Measurements from ENCODE around the gene CRACDL. TPM values are rescaled to one million over a fixed set of nuclear protein-coding genes. Genes with fewer than 3 reads are reported as not detected.

CRACDL gene, protein sequence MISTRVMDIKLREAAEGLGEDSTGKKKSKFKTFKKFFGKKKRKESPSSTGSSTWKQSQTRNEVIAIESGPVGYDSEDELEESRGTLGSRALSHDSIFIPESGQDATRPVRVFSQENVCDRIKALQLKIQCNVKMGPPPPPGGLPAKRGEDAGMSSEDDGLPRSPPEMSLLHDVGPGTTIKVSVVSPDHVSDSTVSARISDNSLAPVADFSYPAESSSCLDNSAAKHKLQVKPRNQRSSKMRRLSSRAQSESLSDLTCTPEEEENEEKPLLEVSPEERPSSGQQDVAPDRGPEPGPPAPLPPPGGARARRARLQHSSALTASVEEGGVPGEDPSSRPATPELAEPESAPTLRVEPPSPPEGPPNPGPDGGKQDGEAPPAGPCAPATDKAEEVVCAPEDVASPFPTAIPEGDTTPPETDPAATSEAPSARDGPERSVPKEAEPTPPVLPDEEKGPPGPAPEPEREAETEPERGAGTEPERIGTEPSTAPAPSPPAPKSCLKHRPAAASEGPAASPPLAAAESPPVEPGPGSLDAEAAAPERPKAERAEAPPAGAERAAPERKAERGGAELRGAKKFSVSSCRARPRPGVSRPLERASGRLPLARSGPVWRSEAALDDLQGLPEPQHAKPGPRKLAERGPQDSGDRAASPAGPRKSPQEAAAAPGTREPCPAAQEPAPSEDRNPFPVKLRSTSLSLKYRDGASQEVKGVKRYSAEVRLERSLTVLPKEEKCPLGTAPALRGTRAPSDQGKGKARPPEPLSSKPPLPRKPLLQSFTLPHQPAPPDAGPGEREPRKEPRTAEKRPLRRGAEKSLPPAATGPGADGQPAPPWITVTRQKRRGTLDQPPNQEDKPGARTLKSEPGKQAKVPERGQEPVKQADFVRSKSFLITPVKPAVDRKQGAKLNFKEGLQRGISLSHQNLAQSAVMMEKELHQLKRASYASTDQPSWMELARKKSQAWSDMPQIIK
- 10 to 100 TPM; 14.8 to 22.4 TPM for total RNA-seq
- long read RNA-seq, partial matches to known transcripts: 49 of 69 reads
- long read RNA-seq, other reads (novel, unspliced or antisense): 20 of 69 reads

DNA sequence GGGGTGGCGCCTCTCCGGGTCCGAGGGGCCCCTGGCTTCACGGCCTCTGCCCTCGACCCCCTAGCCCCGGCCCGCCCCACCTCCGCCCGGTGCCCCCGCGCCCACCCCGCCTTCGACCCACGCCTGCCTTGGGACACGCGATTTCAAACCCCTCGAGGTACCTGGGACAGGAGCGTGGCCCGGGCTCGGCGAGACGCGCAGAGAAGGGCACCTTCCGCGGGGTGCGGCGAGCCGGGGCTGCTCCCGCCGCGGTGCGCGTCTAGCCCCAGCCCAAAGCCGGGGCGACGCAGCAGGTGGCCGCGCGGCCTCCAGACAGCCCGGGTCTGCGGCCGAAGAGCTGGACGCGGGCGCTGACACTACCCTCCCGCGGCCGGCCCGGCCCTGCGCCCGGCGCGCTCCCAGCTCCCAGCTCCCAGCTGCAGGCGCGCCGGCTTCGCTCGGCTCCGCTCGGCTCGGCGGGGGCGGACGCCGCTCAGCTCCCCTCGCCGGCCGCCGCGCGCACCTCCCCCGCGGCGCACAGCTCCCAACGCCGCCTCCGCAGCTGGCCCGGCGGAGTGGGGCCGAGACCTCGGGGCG is at the start of gene CRACDL:
Gene CRACDL (minus strand): TSS at position 449 of the 576 bp plus-strand sequence. CDS start 89,425 bp downstream, outside the sequence.
- DNase-seq (no peak), ATAC-seq (peak; percentile 72)
- intact Hi-C loops (cut with DNase I, micrococcal nuclease): no loop called here

DNA sequence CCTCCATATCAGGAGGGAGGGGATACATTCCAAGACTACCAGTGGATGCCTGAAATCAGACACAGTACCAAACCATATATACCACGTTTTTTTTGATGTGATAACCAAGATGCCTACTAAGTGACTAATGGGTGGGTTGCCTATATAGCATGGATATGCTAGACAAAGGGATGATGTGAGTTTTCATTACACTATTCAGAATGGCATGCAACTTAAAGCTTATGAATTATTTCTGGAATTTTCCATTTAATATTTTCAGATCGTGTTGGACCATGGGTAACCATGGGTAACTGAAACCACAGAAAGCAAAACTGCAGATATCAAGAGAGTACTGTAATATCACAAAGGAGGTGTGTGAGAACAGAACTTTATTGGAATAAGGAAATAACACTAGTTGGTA is 39.6 kb upstream of the CRACDL start:
- ATAC-seq (no peak), DNase-seq (no peak)
- intact Hi-C loops (cut with DNase I, micrococcal nuclease): no loop called here

DNA sequence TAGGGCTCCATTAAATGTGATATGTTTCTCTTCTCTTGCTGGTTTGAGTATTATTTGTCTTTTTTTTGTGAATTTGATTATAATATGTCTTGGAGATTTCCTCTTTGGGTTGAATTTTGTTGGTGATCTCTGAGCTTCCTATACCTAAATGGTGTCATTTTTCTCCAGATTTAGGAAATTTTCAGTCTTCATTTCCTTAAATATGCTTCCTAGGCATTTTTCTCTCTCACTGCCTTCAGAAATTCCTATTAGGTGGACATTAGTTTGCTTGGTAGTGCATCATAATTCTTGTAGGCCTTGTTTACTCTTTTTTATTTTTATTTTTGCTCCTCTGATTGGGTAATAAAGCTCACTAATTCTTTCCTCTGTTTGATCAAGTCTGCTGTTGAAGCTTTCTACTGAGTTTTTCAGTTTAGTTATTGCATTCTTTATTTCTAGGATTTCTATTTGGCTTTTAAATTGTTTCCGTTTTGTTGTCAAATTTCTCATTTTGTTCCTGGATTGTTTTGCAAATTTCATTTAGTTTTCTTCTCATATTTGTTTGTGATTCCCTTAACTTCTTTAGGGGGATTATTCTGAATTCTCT is 36.6 kb upstream of the CRACDL start:
- intact Hi-C loops (cut with DNase I, micrococcal nuclease): no loop called here
- ATAC-seq (no peak), DNase-seq (no peak)

DNA sequence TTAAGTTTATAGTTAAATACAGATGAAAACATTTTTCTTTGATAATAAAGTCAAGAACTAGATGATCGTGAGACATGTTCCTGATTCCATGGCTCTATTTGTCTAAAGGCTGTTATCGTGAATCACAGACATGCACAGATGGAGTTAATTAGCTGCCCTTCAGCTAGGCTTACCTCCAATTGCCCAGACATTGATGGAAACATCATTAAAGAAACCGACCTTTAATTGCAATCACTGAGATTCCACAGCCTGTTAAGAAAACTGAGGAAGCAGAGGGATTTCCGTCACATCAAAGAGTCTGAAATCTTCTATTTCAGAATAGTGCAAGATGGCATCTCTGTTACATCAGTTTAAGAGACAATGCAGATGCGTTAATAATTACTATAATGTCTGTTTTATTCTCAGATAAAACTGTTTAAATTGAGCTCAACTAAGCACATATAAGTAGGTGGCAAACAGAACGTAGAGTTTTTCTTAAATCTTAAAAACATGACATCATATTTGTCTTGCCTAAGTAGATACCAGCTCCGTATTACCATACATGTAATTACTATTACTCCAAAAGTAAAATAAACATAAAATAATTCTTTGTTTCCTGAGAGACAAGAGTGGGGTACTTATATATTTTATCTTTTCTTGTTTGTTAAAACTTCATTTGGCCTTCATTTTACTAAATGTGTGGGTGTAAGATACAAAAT is 23.9 kb upstream of the CRACDL start:
- DNase-seq (no peak), ATAC-seq (no peak)
- intact Hi-C loops (cut with DNase I, micrococcal nuclease): no loop called here

DNA sequence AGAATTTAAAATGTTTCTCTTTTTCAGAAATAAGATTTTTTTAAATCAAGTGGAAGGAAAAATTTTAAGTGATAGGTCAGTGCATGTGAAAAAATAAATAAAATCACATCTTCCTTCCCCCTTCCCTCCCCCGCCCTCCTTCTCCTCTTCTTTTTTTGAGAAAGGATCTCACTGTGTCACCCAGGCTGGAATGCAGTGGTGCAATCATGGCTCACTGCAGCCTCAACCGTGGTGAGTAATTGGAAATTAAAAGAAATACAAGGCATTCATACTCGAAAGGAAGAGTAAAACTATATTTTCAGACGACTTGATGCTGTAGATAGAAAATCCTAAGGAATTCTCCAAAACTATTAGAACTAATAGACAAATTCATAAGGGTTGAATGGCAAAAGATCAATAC is 16.9 kb upstream of the CRACDL start:
- ATAC-seq (no peak), DNase-seq (no peak)
- intact Hi-C loops (cut with DNase I, micrococcal nuclease): no loop called here

DNA sequence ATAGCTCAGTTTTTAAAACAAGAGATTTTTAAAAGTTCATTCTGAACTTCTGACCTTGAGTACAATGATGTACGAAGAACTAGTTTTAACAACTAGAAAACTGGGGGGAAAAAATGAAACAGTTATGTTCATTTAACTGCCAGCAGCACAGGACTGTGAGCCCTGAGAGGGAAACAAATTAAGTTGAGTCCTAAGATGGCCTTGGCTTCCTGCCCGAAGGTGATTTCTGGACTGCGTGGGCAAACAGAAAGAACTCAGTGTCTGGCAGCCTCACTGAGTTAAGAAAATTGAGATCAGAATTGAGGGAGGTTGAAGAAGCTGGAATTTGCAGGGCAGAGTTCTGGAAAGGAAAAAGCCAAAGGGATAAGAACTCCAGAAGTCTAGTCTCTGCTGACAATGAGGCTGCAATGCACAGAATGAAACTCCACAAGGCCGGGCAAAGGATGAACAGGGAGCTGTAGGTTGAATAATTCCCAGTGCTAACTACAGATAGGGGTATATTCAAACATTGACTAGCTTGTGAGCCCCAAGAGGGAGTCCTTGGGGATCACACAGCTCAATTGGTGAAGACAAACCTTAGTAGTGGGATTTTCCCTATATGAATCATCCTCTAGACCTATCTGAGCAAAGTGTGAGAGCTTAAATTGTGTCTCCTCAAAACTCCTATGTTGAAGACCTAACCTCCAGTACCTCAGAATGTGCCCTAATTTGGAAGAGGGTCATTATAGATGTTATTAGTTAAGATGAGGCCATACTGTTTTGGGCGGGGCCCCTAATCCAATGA is 13.1 kb upstream of the CRACDL start:
- peak in 1 of 2 donors; percentile 23 for DNase-seq
- intact Hi-C loops (cut with DNase I, micrococcal nuclease): no loop called here
- no peak for ATAC-seq

DNA sequence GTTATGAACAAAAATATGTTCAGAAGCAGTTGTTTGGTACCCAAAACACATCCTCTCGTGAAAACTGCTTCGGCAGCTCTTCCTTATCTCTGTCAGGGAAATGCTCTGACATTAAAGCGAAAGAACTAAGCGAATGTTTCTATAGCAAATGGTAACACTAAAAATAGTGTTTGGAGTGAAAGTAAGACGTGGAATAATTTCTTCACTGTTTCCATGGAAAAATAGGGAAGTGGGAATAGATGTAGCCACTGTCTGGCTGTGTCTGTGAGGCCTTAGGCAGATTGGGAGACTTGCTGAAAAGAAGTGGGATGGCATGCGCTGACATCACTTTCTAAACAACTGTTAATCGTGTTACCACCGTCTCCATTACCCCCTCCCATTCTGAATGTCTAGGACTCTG is 11.5 kb upstream of the CRACDL start:
- intact Hi-C loops (cut with DNase I, micrococcal nuclease): no loop called here
- no peak for ATAC-seq
- DNase-seq: no peak

DNA sequence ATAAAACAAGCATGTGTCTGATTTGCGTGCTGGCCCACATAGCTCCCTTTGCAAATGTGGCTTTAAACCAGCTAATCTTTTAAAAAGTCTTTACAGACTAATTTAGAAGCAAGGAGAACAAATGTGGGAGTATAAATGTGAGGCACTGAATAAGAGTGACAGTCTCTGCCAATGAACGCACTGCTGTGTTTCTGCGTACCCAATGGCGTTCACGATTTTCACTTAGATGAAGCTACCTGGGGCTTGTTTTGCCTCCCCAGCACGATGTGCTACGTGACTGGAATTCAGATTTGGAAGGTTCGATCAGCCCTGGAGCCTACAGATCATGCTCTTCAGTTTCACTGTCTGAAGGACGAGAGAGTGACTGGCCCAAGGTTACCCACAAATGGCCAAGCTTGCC is 10.8 kb upstream of the CRACDL start:
- no peak for ATAC-seq
- intact Hi-C loops (cut with DNase I, micrococcal nuclease): no loop called here

DNA sequence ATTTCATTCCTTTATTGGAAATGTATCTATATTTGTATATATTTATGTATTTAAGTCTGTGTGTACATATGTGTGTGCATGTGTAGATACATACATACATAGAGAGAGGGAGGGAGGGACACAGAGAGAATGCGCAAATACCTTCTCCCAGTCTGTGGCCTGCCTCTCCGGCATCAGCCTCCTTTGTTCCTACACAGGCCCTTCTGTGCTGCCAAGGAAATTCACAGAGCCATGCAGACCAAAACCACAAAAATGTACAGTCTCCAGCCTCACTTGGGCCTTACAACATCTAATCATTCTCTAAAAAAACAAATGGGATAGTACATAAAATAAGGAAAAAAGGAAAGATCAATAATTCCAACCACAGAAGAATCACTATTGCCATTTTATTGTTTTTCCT is 8.8 kb upstream of the CRACDL start:
- no peak for DNase-seq
- ATAC-seq: no peak
- intact Hi-C loops (cut with DNase I, micrococcal nuclease): no loop called here

More for the DNA sequence above, 10.8 kb upstream of the CRACDL start:
- no peak for DNase-seq

DNA sequence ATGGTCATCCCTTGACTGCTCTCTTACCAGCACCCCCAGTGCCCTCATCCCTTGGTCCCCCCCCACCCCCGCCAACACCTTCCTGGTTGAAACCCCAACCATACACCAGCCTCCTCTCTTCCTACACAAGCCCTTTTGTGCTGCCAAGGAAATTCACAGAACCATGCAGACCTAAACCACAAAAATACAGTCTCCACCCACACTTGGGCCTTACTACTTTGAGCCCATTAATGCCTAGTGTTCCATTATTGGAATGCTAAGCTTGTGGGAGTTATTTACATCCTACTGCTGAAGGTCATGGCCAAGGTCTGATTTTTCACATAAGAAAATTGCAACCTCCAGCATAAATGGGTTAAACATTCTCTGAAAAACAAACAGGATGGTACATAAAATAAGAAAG is 4.1 kb upstream of the CRACDL start:
- ATAC-seq (no peak), DNase-seq (no peak)
- intact Hi-C loops (cut with DNase I, micrococcal nuclease): no loop called here

DNA sequence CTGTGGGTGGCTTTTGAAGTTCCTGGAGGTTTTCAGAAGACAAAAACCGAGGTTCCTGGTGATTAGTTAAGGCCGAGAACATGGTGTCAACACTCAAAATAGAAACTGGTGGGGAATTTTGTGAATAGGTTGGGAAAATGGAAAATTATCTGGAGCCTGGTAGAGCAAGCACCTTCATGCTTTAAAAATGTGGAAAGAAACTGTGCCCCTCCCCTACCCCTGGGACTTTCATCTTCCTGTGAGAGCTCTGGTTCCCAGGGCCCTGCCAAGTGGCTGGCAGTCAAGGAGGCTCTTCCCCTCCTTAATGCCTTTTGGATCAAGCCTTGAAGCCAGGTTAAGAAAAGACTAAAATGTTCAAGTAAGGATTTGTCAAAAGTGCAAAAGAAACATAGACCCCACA is 1.9 kb upstream of the CRACDL start:
- ATAC-seq (no peak), DNase-seq (no peak)
- intact Hi-C loops (cut with DNase I, micrococcal nuclease): no loop called here

DNA sequence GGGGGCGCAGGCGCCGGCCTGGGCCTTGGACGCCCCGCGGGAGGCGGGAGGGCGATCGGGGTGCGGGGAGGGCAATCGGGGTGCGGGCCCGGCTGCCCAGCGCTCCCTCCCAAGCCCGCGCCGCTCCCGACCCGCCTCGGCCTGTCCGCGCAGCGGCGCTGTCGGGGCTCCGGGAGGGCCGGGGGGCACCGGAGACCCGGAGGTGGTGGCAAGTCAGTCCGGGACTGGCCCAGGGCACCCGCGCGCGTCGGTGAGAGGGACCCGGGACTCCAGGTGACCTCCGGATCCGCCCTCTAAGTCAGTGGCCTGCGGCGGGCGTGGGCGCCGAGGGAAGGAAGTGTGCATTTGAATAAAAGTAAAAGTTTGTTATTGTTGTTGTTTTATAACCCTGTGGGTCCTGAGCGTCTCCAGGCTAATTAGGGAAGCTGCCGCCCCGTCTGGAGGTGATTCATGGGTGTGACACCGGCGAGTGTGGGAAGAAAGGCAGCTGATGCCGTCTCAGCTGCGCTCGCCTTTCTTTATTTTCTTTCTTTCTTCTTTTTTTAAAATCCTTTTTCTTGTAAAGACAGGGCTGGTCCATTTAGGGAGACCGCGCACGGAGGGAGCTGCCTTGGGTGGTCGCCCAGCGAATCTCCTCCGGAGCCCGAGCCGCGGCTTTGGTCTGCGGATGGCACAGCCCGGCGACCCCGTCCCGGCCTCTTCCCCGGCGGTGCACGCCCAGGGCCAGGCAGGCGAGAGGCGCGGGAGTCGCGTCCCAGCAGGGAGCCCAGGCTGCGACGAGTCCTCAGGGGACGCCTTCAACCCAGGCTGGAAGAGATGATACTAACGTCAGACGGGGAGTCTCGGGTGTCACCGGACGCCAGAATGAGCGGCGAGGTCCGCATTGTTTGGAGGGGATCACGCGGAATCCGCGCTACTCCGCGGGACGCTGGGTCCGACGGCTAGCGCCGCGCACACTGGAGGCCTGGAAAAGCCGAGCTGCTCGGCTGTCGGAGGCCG is 627 bp upstream of the CRACDL start:
- ATAC-seq (peak; percentile 73), DNase-seq (peak in 1 of 2 donors; percentile 21)
- intact Hi-C loops (cut with DNase I, micrococcal nuclease): no loop called here

DNA sequence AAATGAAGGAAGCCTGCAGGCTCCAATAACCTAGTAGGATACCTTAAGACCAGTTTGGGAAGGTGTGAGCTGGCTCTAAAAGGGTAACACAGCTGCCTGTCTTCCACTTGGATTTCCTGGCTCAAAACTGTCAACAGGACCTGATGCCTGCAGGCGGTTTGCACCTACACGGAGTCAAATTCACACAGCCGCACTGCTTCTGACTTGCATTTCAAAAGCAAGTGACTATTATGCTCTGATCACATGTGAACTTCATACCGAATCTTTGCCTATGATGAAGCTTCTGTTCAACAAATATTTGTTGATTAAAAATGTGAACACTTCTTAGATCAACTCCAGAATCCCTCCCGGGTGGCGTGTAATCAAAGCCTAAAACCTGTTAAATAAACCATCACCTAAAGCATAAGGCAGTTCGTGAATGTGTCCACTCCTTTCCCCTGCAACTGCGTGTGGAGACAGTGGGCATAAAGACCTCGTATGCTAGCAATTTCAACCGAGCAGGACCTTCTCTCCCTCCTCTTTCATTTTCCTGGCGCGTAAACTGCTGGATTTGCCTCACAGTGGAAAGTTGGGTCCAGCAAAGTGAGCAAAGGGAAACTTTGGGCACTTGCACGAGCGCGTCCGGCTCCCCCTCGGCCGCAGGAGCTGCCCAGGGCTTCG is 784 bp downstream of the CRACDL start:
- DNase-seq: no peak
- intact Hi-C loops (cut with DNase I, micrococcal nuclease): no loop called here
- ATAC-seq: no peak

DNA sequence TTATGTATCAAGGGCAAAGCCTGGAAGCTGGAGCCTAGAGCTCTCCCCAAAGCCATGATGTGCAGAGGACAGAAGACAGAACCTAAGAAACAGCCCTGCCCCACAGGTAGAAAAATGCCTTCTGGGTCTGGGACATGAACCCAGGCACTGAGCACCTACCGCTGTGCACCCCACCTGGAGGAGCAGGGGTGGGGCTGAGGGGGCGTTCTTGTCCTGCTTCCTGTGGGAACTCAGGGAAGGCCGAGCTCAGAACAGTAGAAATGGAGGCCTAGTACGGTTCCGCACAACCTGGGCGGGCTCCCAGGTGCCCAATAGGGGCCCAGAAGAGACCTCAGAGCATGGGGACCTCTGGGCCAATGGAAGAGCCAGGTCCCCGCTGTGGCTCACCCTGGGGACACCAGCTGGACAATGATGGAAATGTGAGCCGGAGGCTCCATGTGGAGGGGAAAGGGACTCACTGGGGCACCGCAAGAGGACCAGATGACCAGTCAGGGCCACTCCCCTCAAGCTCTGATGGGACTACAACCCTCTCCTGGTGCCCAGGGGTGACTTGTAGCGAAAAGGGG is 3.2 kb downstream of the CRACDL start:
- no peak for ATAC-seq
- no peak for DNase-seq
- intact Hi-C loops (cut with DNase I, micrococcal nuclease): no loop called here

DNA sequence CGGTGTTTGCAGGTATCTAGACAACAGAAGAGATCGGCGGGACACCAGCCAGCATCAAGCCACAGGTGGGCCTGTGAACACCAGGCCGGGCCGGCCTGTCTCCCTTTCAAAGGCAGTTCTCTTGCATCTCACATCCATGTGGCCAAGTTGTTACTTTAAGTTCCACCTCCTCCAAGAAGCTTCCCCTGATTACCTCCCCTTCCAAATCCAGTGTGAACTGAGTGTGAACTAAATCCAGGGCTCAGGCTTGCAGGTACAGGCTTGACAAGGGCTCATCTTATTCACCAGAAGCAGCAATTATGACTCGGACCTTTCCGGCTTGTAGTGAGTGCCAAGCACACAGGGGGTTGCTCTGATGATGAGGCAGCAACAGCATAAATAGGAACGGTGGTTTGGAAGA is 3.9 kb downstream of the CRACDL start:
- no peak for ATAC-seq
- intact Hi-C loops (cut with DNase I, micrococcal nuclease): no loop called here
- no peak for DNase-seq

DNA sequence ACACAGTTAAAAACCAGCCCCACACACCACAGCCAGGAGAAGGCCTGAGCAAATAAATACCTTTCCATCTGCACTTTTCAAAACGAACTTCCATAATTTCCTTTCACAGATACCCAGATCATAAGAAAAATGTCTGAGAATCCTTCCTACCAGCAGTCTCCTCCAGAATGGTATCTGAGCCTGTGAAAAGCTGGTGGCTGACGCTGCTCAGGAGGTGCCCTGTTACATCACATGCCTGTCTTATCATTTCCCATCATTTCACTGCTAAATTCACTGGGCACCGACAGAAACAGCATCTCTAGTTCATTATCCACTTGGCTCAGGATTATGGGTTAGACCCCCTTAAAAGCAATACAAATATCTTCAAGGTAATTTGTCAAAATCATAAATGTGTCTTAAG is 4.4 kb downstream of the CRACDL start:
- DNase-seq (no peak), ATAC-seq (no peak)
- intact Hi-C loops (cut with DNase I, micrococcal nuclease): no loop called here
